ENCODE data around the gene PIGQ. TPM values are rescaled to one million over a fixed set of nuclear protein-coding genes. Genes with fewer than 3 reads are reported as not detected.

Gene PIGQ
- total and polyA plus RNA-seq, 2 of the 8 experiments (the other 6 are each of a cell fraction or from before 2014, with no cell fraction given): 36.0 to 49.2 TPM

- no peak for TF ChIP-seq SAP30 (IDR thresholded peaks at IDR 0.05; ENCODE audit: insufficient read depth, insufficient replicate concordance, low read length)
- no peak for TF ChIP-seq RNF2 (IDR thresholded peaks at IDR 0.05; ENCODE audit: borderline replicate concordance, low read depth, low read length, missing control alignments, poor library complexity, severe bottlenecking)
- TF ChIP-seq MAX (IDR thresholded peaks at IDR 0.05): no peak
- TF ChIP-seq FOSL1 (IDR thresholded peaks at IDR 0.05; ENCODE audit: insufficient read depth, low read depth, low read length): no peak
- TF ChIP-seq TEAD4 (IDR thresholded peaks at IDR 0.05; ENCODE audit: low read depth, low read length): no peak
- TF ChIP-seq SIN3A (conservative IDR thresholded peaks at IDR 0.05 in 1 of 2, IDR thresholded peaks at IDR 0.05 in 1 of 2; ENCODE audit: low read depth in 1 of 2, low read length in 2 of 2): no peak
Measured at GRCh38 chr16:561957-562938, 7.5 kb upstream of the PIGQ start (continued).

Measured in H1 (cell line).